ENCODE results near the gene IDH1.

IDH1 gene

GRCh38 chr2:208208335-208209085 is 46.4 kb downstream of the IDH1 start:
- H4K20me1 ChIP-seq (ENCODE audit: insufficient read depth), result no peaks in the 10 kb centered on the region
- no peaks in the 10 kb centered on the region for H3K4me1 ChIP-seq (ENCODE audit: low read depth, poor library complexity, severe bottlenecking)
- H3K4me3 ChIP-seq (IDR thresholded peaks at IDR 0.05; ENCODE audit: insufficient read depth, low read depth, low read length), result no peak overlapping the region
- no peaks in the 10 kb centered on the region for H3K27me3 ChIP-seq (ENCODE audit: insufficient read depth, low read depth)
- H3K79me2 ChIP-seq (ENCODE audit: insufficient read depth, low read depth), result no peaks in the 10 kb centered on the region
- no peak overlapping the region for H2AFZ ChIP-seq (ENCODE audit: low read depth)
- H3K4me2 ChIP-seq, result no peak overlapping the region
- TF ChIP-seq, protein P1, sequence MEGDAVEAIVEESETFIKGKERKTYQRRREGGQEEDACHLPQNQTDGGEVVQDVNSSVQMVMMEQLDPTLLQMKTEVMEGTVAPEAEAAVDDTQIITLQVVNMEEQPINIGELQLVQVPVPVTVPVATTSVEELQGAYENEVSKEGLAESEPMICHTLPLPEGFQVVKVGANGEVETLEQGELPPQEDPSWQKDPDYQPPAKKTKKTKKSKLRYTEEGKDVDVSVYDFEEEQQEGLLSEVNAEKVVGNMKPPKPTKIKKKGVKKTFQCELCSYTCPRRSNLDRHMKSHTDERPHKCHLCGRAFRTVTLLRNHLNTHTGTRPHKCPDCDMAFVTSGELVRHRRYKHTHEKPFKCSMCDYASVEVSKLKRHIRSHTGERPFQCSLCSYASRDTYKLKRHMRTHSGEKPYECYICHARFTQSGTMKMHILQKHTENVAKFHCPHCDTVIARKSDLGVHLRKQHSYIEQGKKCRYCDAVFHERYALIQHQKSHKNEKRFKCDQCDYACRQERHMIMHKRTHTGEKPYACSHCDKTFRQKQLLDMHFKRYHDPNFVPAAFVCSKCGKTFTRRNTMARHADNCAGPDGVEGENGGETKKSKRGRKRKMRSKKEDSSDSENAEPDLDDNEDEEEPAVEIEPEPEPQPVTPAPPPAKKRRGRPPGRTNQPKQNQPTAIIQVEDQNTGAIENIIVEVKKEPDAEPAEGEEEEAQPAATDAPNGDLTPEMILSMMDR (conservative IDR thresholded peaks at IDR 0.05; ENCODE audit: low read depth, low read length), result no peak
- no peak overlapping the region for H3K9ac ChIP-seq
- no peaks in the 10 kb centered on the region for H3K36me3 ChIP-seq (ENCODE audit: insufficient read depth)
- no peak overlapping the region for H3K27ac ChIP-seq

GRCh38 chr2:208207769-208208168 is 47.1 kb downstream of the IDH1 start:
- Histone ChIP-seq H3K4me1 (ENCODE audit: low read depth, poor library complexity, severe bottlenecking) (no peaks in the 10 kb centered on the region), H4K20me1 (ENCODE audit: insufficient read depth) (no peaks in the 10 kb centered on the region), H3K9ac (no peak overlapping the region), H3K79me2 (ENCODE audit: insufficient read depth, low read depth) (no peaks in the 10 kb centered on the region), H2AFZ (ENCODE audit: low read depth) (no peak overlapping the region), H3K4me2 (no peak overlapping the region), H3K36me3 (ENCODE audit: insufficient read depth) (no peaks in the 10 kb centered on the region), H3K27me3 (ENCODE audit: insufficient read depth, low read depth) (no peaks in the 10 kb centered on the region), H3K27ac (no peak overlapping the region), H3K4me3 (IDR thresholded peaks at IDR 0.05; ENCODE audit: insufficient read depth, low read depth, low read length) (no peak overlapping the region)
- TF ChIP-seq, protein P1 (conservative IDR thresholded peaks at IDR 0.05; ENCODE audit: low read depth, low read length), result no peak

- no peak overlapping the region for H3K27ac ChIP-seq
- no peaks in the 10 kb centered on the region for H4K20me1 ChIP-seq (ENCODE audit: insufficient read depth)
- no peaks in the 10 kb centered on the region for H3K79me2 ChIP-seq (ENCODE audit: insufficient read depth, low read depth)
- H3K4me2 ChIP-seq, result no peak overlapping the region
- no peaks in the 10 kb centered on the region for H3K36me3 ChIP-seq (ENCODE audit: insufficient read depth)
- H3K27me3 ChIP-seq (ENCODE audit: insufficient read depth, low read depth), result no peaks in the 10 kb centered on the region
- no peak overlapping the region for H2AFZ ChIP-seq (ENCODE audit: low read depth)
- H3K9ac ChIP-seq, result no peak overlapping the region
- TF ChIP-seq, protein P1 (conservative IDR thresholded peaks at IDR 0.05; ENCODE audit: low read depth, low read length), result no peak
- no peaks in the 10 kb centered on the region for H3K4me1 ChIP-seq (ENCODE audit: low read depth, poor library complexity, severe bottlenecking)
- no peak overlapping the region for H3K4me3 ChIP-seq (IDR thresholded peaks at IDR 0.05; ENCODE audit: insufficient read depth, low read depth, low read length)
Measured at GRCh38 chr2:208204166-208204565, 50.7 kb downstream of the IDH1 start.

GRCh38 chr2:208195531-208195930 is 59.3 kb downstream of the IDH1 start:
- Histone ChIP-seq H3K4me2 (no peak overlapping the region), H3K36me3 (ENCODE audit: insufficient read depth) (no peaks in the 10 kb centered on the region), H4K20me1 (ENCODE audit: insufficient read depth) (no peaks in the 10 kb centered on the region), H3K4me1 (ENCODE audit: low read depth, poor library complexity, severe bottlenecking) (no peaks in the 10 kb centered on the region), H2AFZ (ENCODE audit: low read depth) (no peak overlapping the region), H3K27me3 (ENCODE audit: insufficient read depth, low read depth) (no peaks in the 10 kb centered on the region), H3K9ac (no peak overlapping the region), H3K27ac (no peak overlapping the region), H3K4me3 (IDR thresholded peaks at IDR 0.05; ENCODE audit: insufficient read depth, low read depth, low read length) (no peak overlapping the region), H3K79me2 (ENCODE audit: insufficient read depth, low read depth) (no peaks in the 10 kb centered on the region)
- TF ChIP-seq, protein P1 (conservative IDR thresholded peaks at IDR 0.05; ENCODE audit: low read depth, low read length), result no peak
